GM10266 (cell line): ENCODE data around the gene HOXC12.

Experiments used
- DNase-seq: peaks from one replicate; pipeline ENCODE4 v3.0.0; 2012; ENCODE audit errors: extremely low spot score
- TF ChIP-seq, protein P1 (sequence below): IDR thresholded peaks from 2 replicates; pipeline ENCODE4 v1.5.1; 2012; ENCODE audit warnings: mild to moderate bottlenecking, low read depth; ENCODE audit not compliant: control insufficient read depth, insufficient read depth; ENCODE audit errors: missing control alignments

HOXC12 gene

DNA sequence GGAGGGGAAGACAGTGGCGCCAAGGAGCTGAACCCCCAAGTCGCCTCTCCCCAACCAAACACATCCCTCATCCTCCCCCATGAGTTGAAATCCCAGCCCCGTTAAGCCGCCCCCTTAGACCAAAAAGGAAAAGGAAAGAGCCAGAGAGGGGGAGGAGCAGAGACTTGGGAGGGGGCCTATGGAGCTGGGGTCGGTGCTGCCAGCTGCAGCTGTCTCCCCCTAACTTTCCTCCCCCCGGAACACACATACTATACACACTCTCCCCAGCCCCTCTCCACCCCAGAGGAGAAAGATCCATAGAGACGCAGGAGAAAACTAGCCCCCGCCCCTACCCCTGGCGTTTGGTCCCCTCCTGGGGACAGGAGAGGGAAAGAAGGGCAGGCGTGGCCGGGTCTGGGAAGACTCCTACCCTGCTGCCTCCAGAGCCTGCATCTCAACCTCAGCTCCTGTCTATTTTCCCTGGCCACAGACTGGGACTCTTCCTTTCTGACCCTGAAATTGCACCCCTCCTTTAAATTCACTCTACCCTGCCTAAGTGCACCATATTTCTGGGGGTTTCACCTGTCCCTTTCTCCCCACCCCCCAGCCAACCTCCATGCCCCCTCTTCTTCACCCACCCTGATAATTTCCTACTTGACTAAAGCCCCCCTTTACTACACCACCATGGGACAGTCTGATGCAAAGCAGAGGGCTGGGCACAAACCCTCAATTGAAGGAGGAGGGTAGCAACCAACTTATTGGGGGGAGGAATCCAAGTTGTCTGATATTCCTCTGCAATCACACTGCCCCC is 43.6 kb downstream of the HOXC12 start:
- TF ChIP-seq, protein P1, sequence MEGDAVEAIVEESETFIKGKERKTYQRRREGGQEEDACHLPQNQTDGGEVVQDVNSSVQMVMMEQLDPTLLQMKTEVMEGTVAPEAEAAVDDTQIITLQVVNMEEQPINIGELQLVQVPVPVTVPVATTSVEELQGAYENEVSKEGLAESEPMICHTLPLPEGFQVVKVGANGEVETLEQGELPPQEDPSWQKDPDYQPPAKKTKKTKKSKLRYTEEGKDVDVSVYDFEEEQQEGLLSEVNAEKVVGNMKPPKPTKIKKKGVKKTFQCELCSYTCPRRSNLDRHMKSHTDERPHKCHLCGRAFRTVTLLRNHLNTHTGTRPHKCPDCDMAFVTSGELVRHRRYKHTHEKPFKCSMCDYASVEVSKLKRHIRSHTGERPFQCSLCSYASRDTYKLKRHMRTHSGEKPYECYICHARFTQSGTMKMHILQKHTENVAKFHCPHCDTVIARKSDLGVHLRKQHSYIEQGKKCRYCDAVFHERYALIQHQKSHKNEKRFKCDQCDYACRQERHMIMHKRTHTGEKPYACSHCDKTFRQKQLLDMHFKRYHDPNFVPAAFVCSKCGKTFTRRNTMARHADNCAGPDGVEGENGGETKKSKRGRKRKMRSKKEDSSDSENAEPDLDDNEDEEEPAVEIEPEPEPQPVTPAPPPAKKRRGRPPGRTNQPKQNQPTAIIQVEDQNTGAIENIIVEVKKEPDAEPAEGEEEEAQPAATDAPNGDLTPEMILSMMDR: no peak
- no peak for DNase-seq

DNA sequence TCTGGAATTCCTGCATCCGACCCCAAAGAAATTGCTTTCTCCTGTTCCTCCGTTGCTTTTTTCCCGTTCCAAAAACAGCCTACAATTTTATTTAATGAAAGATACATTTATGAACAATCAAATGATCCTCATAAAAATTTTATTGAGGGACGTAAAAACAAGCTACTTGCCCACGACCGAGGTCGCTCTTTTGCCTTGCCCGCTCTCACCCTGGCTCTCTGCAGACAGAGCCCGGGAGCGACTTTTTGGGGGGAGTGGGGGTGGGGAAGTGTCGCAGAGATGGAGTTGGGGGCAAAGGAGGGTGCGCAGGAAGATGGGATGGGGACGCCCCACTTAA is 44.2 kb downstream of the HOXC12 start:
- TF ChIP-seq, protein P1: no peak
- DNase-seq: no peak

DNA sequence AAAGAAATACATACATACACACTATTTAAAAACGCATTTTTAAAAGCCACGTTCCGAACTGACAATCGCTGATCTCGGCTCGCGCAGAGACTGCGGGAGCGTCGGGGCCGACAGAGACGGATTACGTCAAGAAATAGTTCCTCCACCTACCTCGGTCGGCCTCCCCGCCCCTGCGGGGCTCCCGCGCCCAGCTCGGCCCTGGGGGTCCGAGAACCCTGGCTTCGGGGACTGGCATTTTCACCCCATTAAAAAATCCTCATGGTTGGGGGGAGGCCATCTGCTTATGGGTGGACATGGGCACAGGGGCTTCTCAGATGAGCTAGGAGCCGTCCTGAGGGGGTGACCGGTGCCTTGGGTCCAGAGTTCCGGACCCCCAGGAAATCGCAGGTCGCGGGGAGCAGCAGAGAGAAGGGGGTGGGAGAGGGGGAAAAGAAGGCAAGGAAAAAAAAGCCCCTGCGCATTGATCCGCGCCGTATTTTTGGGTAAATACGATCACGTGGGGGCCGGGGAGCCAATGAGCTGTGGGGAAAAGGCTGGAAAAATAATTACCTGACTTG is 44.9 kb downstream of the HOXC12 start:
- TF ChIP-seq, protein P1: no peak
- no peak for DNase-seq

DNA sequence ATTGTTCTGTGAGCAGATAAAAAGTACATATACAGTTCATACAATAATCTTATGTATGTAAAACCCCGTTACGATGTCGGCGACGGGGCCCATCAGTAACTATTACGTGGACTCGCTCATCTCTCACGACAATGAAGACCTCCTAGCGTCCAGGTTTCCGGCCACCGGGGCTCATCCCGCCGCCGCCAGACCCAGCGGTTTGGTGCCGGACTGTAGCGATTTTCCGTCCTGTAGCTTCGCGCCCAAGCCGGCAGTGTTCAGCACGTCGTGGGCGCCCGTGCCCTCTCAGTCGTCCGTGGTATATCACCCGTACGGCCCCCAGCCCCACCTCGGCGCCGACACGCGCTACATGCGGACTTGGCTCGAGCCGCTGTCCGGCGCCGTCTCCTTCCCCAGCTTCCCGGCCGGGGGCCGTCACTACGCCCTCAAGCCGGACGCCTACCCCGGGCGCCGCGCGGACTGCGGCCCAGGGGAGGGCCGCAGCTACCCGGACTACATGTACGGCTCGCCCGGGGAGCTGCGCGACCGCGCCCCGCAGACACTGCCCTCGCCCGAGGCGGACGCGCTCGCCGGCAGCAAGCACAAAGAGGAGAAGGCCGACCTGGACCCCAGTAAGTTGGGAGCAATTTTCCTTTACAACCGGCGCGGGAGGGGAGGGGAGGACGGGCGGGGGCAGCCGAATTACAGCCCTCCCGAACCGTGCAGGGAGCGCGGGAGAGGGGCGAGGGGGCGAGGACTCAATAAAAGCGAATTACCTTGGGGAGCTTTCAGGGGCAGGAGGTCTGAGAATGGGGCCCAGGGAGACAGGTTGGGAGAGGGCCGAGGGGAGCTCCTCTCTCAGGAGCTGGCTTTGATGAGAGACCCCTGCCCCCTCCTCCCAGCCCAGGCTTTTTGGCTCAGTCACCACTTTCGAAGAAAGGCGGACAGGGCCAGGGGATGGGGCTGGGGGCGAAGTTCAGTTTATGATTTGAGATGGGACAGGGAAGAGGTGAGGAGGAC is 45.7 kb downstream of the HOXC12 start, which contains the start of gene HOXC9:
HOXC9 (plus strand) TSS at position 46 of the 999 bp plus-strand sequence; CDS start at position 74, 28 bp downstream.
- DNase-seq: no peak
- TF ChIP-seq, protein P1: no peak

DNA sequence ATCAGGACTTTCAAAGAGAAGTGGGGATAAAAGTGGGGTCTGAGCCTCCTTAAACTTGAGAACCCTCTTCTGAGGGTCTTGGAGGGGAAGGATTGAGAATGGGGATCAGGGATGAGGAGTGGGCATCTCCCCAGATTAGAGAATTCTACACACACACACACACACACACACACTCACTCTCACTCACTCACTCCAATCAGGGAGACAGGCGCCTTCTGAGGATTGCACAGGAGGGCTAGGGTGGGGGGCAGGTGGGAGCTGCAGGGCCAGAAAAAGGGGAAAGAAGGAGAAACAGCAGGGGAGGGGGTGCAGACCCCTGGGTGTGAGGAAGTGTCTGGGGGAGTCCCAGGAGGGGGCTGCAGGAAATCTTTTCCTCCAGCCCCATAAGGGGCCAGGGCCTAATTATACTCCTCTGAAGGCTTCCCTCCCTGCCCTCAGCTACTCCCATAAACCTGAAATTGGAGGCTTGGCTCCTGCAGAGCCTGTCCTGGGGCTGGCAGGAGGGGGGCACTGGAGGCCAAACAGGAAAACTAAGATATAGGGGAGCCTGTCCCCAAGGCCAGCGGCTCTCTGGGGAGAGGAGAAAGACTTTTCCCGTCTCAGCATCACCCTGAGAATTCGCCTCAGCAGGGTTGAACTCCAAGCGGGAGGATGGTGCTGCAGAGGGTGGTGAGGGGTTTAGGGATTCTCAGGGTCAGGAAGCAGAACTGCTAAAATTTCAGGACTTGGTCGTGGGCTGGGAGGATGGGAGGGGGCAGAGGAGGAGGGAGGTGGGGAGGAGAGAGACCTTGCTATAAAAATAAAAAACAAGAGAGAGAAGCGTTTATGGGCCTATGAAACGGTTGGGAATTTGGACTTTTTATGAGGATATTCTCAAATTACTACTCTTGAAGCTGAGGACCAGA is 46.8 kb downstream of the HOXC12 start:
- no peak for DNase-seq
- TF ChIP-seq, protein P1: no peak

DNA sequence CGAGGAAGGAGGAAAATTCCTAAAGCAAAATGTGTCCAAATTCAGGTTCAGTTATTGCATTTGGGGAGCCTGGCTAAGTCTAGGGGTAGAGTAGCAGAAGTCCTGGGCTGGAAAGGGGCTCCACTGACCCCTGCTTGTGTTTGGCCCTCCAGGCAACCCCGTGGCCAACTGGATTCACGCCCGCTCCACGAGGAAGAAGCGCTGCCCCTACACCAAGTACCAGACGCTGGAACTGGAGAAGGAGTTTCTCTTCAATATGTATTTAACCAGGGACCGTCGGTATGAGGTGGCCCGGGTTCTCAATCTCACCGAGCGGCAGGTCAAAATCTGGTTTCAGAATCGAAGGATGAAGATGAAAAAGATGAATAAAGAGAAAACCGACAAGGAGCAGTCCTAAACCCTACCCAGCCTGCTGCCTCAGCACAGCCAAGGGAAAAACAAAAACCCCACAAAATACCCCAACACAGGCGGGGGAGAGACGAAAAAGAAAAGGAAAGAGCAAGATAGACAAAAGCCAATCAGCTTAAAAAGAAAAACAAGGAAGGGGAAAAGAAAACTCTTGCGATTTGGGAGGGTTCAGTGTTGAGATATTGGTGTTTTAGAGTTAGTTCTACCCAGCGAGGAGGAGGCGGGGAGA is 47.7 kb downstream of the HOXC12 start:
- TF ChIP-seq, protein P1: no peak
- DNase-seq: no peak
